Measurements from ENCODE around the gene SBNO1. TPM values are rescaled to one million over a fixed set of nuclear protein-coding genes. Genes with fewer than 3 reads are reported as not detected.
"Not testable (repeated sequence)": the region's sequence is repeated elsewhere in the genome, so short reads cannot be mapped to it uniquely, and the experiment has no call there.

Gene SBNO1
- total RNA-seq: 10 to 100 TPM; 38.9 to 39.9 TPM

GRCh38 chr12:123364532-123365024, at the start of gene SBNO1:
SBNO1 (minus strand) TSS chr12:123364847; CDS start chr12:123350441, 14,406 bp downstream.
- DNase-seq: peak; percentile 94
- ATAC-seq: peak; percentile 56
- Mint-ChIP-seq H3K4me1 (ENCODE audit: low read depth) (peaks cover 12% of the 10 kb centered on the region), H3K27me3 (ENCODE audit: low read depth) (no peaks in the 10 kb centered on the region), H3K36me3 (ENCODE audit: low read depth) (peaks cover 6% of the 10 kb centered on the region), H3K4me3 (peak within 1 kb of the TSS; percentile 88), H3K9me3 (ENCODE audit: insufficient read depth) (no peaks in the 10 kb centered on the region), H3K27ac (peak within 1 kb of the TSS; percentile 94)
- CTCF ChIA-PET: interaction anchor here (0.8 to 3.2 kb wide), 22 partner anchors 8 to 289 kb away, joined by 3 to 41 read pairs (median 5); partner anchors contain the start of genes KMT5A, MPHOSPH9 and SNRNP35
- POLR2A ChIA-PET: interaction anchor here (0.6 to 3.6 kb wide), 18 partner anchors 10 to 238 kb away, joined by 3 to 41 read pairs (median 5); partner anchors contain the start of genes DDX55, KMT5A, MPHOSPH9 and MTRFR

GRCh38 chr12:123410041-123410412, 45.4 kb upstream of the SBNO1 start:
- ChIA-PET POLR2A (no interaction called here), CTCF (interaction anchor here (0.7 to 1.9 kb wide), 5 partner anchors 19 to 44 kb away, joined by 3 to 4 read pairs (median 3); no protein-coding TSS in a partner anchor)
- ATAC-seq (no peak), DNase-seq (no peak)
- no peak overlapping the region for H3K27ac Mint-ChIP-seq
- H3K9me3 Mint-ChIP-seq (ENCODE audit: insufficient read depth): no peaks in the 10 kb centered on the region
- H3K4me1 Mint-ChIP-seq (ENCODE audit: low read depth): peaks cover 2% of the 10 kb centered on the region
- no peaks in the 10 kb centered on the region for H3K27me3 Mint-ChIP-seq (ENCODE audit: low read depth)
- no peak overlapping the region for H3K4me3 Mint-ChIP-seq
- peaks cover 22% of the 10 kb centered on the region for H3K36me3 Mint-ChIP-seq (ENCODE audit: low read depth)

DNA sequence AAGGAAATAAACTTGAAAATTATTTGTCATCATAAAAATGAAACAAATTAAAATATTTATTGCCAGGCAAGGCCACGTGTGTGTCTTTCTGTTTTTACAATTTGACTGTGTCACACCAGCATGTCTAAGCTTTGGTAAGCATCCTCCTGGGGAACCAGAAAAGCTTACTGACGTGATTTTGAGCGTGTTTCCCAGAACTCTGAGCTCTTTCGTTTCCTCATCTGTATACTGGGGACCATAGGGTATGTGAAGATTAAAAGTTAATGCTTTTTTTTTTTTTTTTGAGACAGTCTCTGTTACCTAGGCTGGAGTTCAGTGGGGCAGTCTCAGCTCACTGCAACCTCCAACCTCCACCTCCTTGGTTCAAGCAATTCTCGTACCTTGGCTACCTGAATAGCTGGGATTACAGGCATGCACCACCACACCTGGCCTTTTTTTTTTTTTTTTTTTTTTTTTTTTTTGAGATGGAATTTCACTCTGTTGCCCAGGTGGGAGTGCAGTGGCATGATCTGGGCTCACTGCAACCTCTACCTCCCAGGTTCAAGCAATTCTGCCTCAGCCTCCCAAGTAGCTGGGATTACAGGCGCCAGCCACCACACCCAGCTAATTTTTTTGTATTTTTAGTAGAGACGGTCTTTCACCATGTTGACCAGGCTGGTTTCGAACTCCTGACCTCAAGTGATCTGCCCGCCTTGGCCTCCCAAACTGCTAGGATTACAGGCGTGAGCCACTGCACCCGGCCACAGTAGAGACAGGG, 44.8 kb upstream of the SBNO1 start:
- POLR2A ChIA-PET; H3K27me3 Mint-ChIP-seq (ENCODE audit: low read depth); ATAC-seq; H3K9me3 Mint-ChIP-seq (ENCODE audit: insufficient read depth); H3K4me1 Mint-ChIP-seq (ENCODE audit: low read depth); DNase-seq; H3K27ac Mint-ChIP-seq; H3K4me3 Mint-ChIP-seq: not testable (repeated sequence)
- CTCF ChIA-PET: interaction anchor here (0.7 to 1.9 kb wide), 5 partner anchors 19 to 44 kb away, joined by 3 to 4 read pairs (median 3); no protein-coding TSS in a partner anchor
- peaks cover 25% of the 10 kb centered on the region for H3K36me3 Mint-ChIP-seq (ENCODE audit: low read depth)

GRCh38 chr12:123408619-123409018, 44.0 kb upstream of the SBNO1 start:
- DNase-seq, POLR2A ChIA-PET: not testable (repeated sequence)
- peaks cover 32% of the 10 kb centered on the region for H3K36me3 Mint-ChIP-seq (ENCODE audit: low read depth)

GRCh38 chr12:123407934-123408333, 43.3 kb upstream of the SBNO1 start:
- peaks cover 38% of the 10 kb centered on the region for H3K36me3 Mint-ChIP-seq (ENCODE audit: low read depth)
- POLR2A ChIA-PET; H3K4me3 Mint-ChIP-seq; ATAC-seq; DNase-seq; H3K27me3 Mint-ChIP-seq (ENCODE audit: low read depth); H3K4me1 Mint-ChIP-seq (ENCODE audit: low read depth); H3K27ac Mint-ChIP-seq; H3K9me3 Mint-ChIP-seq (ENCODE audit: insufficient read depth): not testable (repeated sequence)
- CTCF ChIA-PET: interaction anchor here (1.9 kb wide), 1 partner anchor 17 kb away, joined by 4 read pairs; no protein-coding TSS in a partner anchor

More at GRCh38 chr12:123408619-123409018, 44.0 kb upstream of the SBNO1 start:
- H3K27ac Mint-ChIP-seq; H3K27me3 Mint-ChIP-seq (ENCODE audit: low read depth); H3K9me3 Mint-ChIP-seq (ENCODE audit: insufficient read depth); H3K4me3 Mint-ChIP-seq; H3K4me1 Mint-ChIP-seq (ENCODE audit: low read depth); ATAC-seq: not testable (repeated sequence)
- CTCF ChIA-PET: interaction anchor here (1.9 kb wide), 1 partner anchor 18 kb away, joined by 4 read pairs; no protein-coding TSS in a partner anchor

GRCh38 chr12:123407269-123407668, 42.6 kb upstream of the SBNO1 start:
- H3K27ac Mint-ChIP-seq; CTCF ChIA-PET; ATAC-seq; H3K27me3 Mint-ChIP-seq (ENCODE audit: low read depth); DNase-seq; H3K4me1 Mint-ChIP-seq (ENCODE audit: low read depth); H3K4me3 Mint-ChIP-seq; H3K9me3 Mint-ChIP-seq (ENCODE audit: insufficient read depth): not testable (repeated sequence)
- peaks cover 40% of the 10 kb centered on the region for H3K36me3 Mint-ChIP-seq (ENCODE audit: low read depth)
- POLR2A ChIA-PET: interaction anchor here (1.1 to 1.3 kb wide), 2 partner anchors 23 to 51 kb away, joined by 3 to 4 read pairs; partner anchors contain the start of genes KMT5A and SNRNP35

GRCh38 chr12:123404581-123404980, 39.9 kb upstream of the SBNO1 start:
- H3K4me3 Mint-ChIP-seq: no peak overlapping the region
- no peak overlapping the region for H3K27ac Mint-ChIP-seq
- no peaks in the 10 kb centered on the region for H3K9me3 Mint-ChIP-seq (ENCODE audit: insufficient read depth)
- no peak for DNase-seq
- no peaks in the 10 kb centered on the region for H3K4me1 Mint-ChIP-seq (ENCODE audit: low read depth)
- H3K36me3 Mint-ChIP-seq (ENCODE audit: low read depth): peaks cover 40% of the 10 kb centered on the region
- POLR2A ChIA-PET: no interaction called here
- CTCF ChIA-PET: no interaction called here
- ATAC-seq: no peak
- H3K27me3 Mint-ChIP-seq (ENCODE audit: low read depth): no peaks in the 10 kb centered on the region

DNA sequence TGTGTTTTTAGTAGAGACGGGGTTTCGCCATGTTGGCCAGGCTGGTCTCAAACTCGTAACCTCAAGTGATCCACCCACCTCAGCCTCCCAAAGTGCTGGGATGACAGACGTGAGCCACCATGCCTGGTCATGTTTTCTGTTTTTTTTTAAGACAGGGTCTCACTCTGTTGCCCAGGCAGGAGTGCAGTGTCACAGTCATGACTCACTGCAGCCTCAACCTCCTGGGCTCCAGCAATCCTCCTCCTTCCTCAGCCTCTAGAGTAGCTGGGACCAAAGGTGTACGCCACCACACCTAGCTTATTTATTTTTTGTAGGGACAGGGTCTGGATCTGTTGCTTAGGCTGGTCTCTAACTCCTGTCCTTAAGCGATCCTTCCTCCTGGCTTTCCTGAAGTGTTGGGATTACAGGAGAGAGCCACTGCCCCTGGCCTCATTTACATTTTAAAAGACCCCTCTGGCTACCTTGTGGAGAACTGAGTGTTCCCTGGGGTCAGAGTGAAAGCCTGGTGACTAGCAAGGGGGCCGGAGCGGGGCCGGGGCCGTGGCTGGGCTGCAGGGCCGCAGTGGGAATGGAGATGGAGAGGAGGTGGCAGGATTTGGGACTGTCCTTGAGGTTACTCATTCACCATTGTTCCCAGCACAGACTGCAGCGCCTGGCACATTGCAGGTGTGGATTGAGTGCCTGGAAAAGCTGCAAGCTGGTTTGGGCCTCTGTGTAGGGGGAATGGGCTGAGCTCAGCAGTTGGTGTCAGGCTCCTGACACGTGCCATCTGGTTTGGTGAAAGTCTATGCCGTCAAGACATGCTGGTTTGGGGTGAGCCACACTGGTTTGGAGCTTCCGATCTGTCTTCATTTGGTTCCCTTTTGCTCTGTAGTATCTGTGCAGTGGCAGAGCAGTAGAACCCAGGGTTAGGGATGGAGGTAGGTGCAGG, 37.4 kb upstream of the SBNO1 start:
- Mint-ChIP-seq H3K4me1 (ENCODE audit: low read depth) (no peaks in the 10 kb centered on the region), H3K36me3 (ENCODE audit: low read depth) (peaks cover 40% of the 10 kb centered on the region), H3K27me3 (ENCODE audit: low read depth) (no peaks in the 10 kb centered on the region), H3K4me3 (no peak overlapping the region), H3K27ac (no peak overlapping the region), H3K9me3 (ENCODE audit: insufficient read depth) (no peaks in the 10 kb centered on the region)
- CTCF ChIA-PET: no interaction called here
- POLR2A ChIA-PET: interaction anchor here (0.7 kb wide), 1 partner anchor 24 kb away, joined by 3 read pairs; no protein-coding TSS in a partner anchor
- ATAC-seq: no peak
- no peak for DNase-seq

- no peak for ATAC-seq
- no peaks in the 10 kb centered on the region for H3K27me3 Mint-ChIP-seq (ENCODE audit: low read depth)
- no peak overlapping the region for H3K27ac Mint-ChIP-seq
- no peaks in the 10 kb centered on the region for H3K4me1 Mint-ChIP-seq (ENCODE audit: low read depth)
- peaks cover 49% of the 10 kb centered on the region for H3K36me3 Mint-ChIP-seq (ENCODE audit: low read depth)
- ChIA-PET CTCF (no interaction called here), POLR2A (no interaction called here)
- no peak for DNase-seq
- H3K4me3 Mint-ChIP-seq: no peak overlapping the region
- H3K9me3 Mint-ChIP-seq (ENCODE audit: insufficient read depth): no peaks in the 10 kb centered on the region
Measured at GRCh38 chr12:123399255-123399617, 34.6 kb upstream of the SBNO1 start.

- ATAC-seq (peak; percentile 23), DNase-seq (no peak)
- H3K9me3 Mint-ChIP-seq (ENCODE audit: insufficient read depth): no peaks in the 10 kb centered on the region
- no peak overlapping the region for H3K27ac Mint-ChIP-seq
- no peak overlapping the region for H3K4me3 Mint-ChIP-seq
- H3K36me3 Mint-ChIP-seq (ENCODE audit: low read depth): peaks cover 45% of the 10 kb centered on the region
- no peaks in the 10 kb centered on the region for H3K27me3 Mint-ChIP-seq (ENCODE audit: low read depth)
- ChIA-PET CTCF (no interaction called here), POLR2A (no interaction called here)
- no peaks in the 10 kb centered on the region for H3K4me1 Mint-ChIP-seq (ENCODE audit: low read depth)
Measured at GRCh38 chr12:123398550-123399254, 34.1 kb upstream of the SBNO1 start.

- CTCF ChIA-PET: no interaction called here
- Mint-ChIP-seq H3K4me3 (no peak overlapping the region), H3K4me1 (ENCODE audit: low read depth) (no peaks in the 10 kb centered on the region), H3K36me3 (ENCODE audit: low read depth) (peaks cover 45% of the 10 kb centered on the region), H3K9me3 (ENCODE audit: insufficient read depth) (no peaks in the 10 kb centered on the region), H3K27me3 (ENCODE audit: low read depth) (no peaks in the 10 kb centered on the region), H3K27ac (no peak overlapping the region)
- ATAC-seq (no peak), DNase-seq (no peak)
- POLR2A ChIA-PET: no interaction called here
Measured at GRCh38 chr12:123398177-123398549, 33.5 kb upstream of the SBNO1 start.
